Measurements from ENCODE around the gene ZXDB.

DNA sequence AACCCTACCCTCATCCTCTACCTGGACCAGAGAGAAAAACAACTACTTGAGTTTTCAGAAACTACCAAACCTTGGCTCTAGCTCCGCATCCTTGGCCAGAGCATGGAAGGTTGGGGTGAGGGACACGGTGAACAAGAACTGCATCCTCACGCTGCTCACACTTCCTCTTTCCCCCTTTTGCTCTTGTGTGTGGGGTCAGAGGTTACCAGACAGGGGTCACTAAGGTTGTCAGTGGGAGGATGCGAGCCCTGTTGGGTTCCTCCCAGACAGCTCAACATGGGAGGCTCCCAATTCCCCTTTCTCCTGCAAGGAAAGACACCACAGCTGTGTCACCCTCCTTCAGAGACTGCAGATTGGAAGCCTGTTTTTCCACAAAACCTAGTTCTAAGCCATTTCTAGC lies 5.5 kb upstream of the ZXDB start:
- TF ChIP-seq, protein P1, sequence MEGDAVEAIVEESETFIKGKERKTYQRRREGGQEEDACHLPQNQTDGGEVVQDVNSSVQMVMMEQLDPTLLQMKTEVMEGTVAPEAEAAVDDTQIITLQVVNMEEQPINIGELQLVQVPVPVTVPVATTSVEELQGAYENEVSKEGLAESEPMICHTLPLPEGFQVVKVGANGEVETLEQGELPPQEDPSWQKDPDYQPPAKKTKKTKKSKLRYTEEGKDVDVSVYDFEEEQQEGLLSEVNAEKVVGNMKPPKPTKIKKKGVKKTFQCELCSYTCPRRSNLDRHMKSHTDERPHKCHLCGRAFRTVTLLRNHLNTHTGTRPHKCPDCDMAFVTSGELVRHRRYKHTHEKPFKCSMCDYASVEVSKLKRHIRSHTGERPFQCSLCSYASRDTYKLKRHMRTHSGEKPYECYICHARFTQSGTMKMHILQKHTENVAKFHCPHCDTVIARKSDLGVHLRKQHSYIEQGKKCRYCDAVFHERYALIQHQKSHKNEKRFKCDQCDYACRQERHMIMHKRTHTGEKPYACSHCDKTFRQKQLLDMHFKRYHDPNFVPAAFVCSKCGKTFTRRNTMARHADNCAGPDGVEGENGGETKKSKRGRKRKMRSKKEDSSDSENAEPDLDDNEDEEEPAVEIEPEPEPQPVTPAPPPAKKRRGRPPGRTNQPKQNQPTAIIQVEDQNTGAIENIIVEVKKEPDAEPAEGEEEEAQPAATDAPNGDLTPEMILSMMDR (IDR thresholded peaks at IDR 0.05) = no peak
- no peak for TF ChIP-seq POLR2A (IDR thresholded peaks at IDR 0.05)

Data from uterus (tissue), 2 donors.